GM12878 (cell line): ENCODE measurements around the gene ZNF771. TPM values are rescaled to one million over a fixed set of nuclear protein-coding genes. Genes with fewer than 3 reads are reported as not detected.

Source experiments
- ATAC-seq: fragments of 200-7000 bp; cut with Tn5 transposase; 3 replicates; pipeline ENCODE4 v1.9.1; 2020; ENCODE audit warnings: mild to moderate bottlenecking, moderate library complexity
- BruUV-seq: library from RNA; stranded (reverse); fragments of 400-500 nt; replicated peaks from 2 replicates; lab custom pipeline; 2021; lab: Mats Ljungman, UMichigan
- CTCF ChIA-PET: fragments of 300-600 bp; sonication (Branson Sonifier 250); formaldehyde crosslinking; extraction: SDS; loops from one replicate; lab custom pipeline; 2021; ENCODE audit warnings: inconsistent platforms; lab: Yijun Ruan, JAX
- POLR2A ChIA-PET: fragments of 350-600 bp; formaldehyde crosslinking; extraction: SDS; loops from one replicate; lab custom pipeline; 2021; ENCODE audit warnings: inconsistent platforms; lab: Charles Lee
- RAD21 ChIA-PET: fragments of 300-600 bp; sonication (Branson Sonifier 250); formaldehyde crosslinking; loops from one replicate; lab custom pipeline; 2023; ENCODE audit warnings: antibody characterized with exemption; ENCODE audit not compliant: unreplicated experiment; lab: Charles Lee
- SMC1A ChIA-PET: fragments of 300-600 bp; sonication (Branson Sonifier 250); formaldehyde crosslinking; loops from one replicate; lab custom pipeline; 2023; ENCODE audit not compliant: unreplicated experiment, uncharacterized antibody; lab: Charles Lee
- DNase-seq: peaks from one replicate; pipeline ENCODE4 v3.0.0-alpha.2; 2011; ENCODE audit warnings: low read depth, low spot score
- FAIRE-seq: peaks from 3 replicates; lab custom pipeline; 2011; peaks lifted over from hg19 to GRCh38; lab: Jason Lieb, UNC
- H2AFZ ChIP-seq: 2 replicates; pipeline ENCODE4 v1.6.0; 2011; ENCODE audit warnings: low read depth, low read length, control low read depth; ENCODE audit not compliant: control insufficient read depth
- H3K27ac ChIP-seq: 2 replicates; pipeline ENCODE4 v1.5.1; 2011; ENCODE audit warnings: control low read depth; ENCODE audit not compliant: control insufficient read depth, insufficient read depth
- H3K27me3 ChIP-seq, 2 experiments: replicated peaks in 1 of 2; 2 replicates each; pipeline versions ENCODE4 v1.6.0 to v1.6.1; 2011; ENCODE audit warnings: low read length in 1 of 2; ENCODE audit not compliant: control insufficient read depth in 2 of 2, insufficient read depth in 2 of 2
- H3K36me3 ChIP-seq, 2 experiments: 2 replicates each; pipeline ENCODE4 v1.5.1; 2011; ENCODE audit warnings: low read length in 1 of 2; ENCODE audit not compliant: control insufficient read depth in 2 of 2, insufficient read depth in 2 of 2
- H3K4me1 ChIP-seq: 2 replicates; pipeline ENCODE4 v1.6.1; 2011; ENCODE audit warnings: mild to moderate bottlenecking, low read length, moderate library complexity, mixed read lengths; ENCODE audit not compliant: control insufficient read depth, insufficient read depth
- H3K4me2 ChIP-seq: 2 replicates; pipeline ENCODE4 v1.6.0; 2011; ENCODE audit warnings: control low read depth; ENCODE audit not compliant: control insufficient read depth, insufficient read depth
- H3K4me3 ChIP-seq: fragments of 200-600 bp; sonication (generic); 2 replicates; pipeline ENCODE4 v1.5.1; 2016
- H3K79me2 ChIP-seq: 2 replicates; pipeline ENCODE4 v1.6.0; 2011; ENCODE audit warnings: low read length; ENCODE audit not compliant: control insufficient read depth, insufficient read depth
- H3K9ac ChIP-seq: 2 replicates; pipeline ENCODE4 v1.8.0; 2011; ENCODE audit warnings: low read length, control low read depth, mixed read lengths; ENCODE audit not compliant: control insufficient read depth, insufficient read depth
- H3K9me3 ChIP-seq: replicated peaks from 3 replicates; pipeline ENCODE4 v1.5.1; 2011; ENCODE audit warnings: mild to moderate bottlenecking, low read length; ENCODE audit not compliant: control insufficient read depth, insufficient read depth
- H4K20me1 ChIP-seq: 2 replicates; pipeline ENCODE4 v1.6.0; 2011; ENCODE audit not compliant: control insufficient read depth, insufficient read depth
- ASH2L ChIP-seq: fragments of 300-600, 200-600 bp; sonication (generic); IDR thresholded peaks from 2 replicates; pipeline ENCODE4 v1.6.1; 2017; ENCODE audit warnings: low read depth, mild to moderate bottlenecking, borderline replicate concordance
- BCL11A ChIP-seq: IDR thresholded peaks from 2 replicates; pipeline ENCODE4 v1.6.1; 2011; ENCODE audit warnings: low read depth, low read length
- CHD1 ChIP-seq: IDR thresholded peaks from 2 replicates; pipeline ENCODE4 v1.6.1; 2012; ENCODE audit warnings: low read depth, low read length, improper control_type of control experiment
- CREM ChIP-seq: IDR thresholded peaks from 2 replicates; pipeline ENCODE4 v1.6.1; 2014; ENCODE audit warnings: antibody characterized with exemption, low read depth
- IKZF1 ChIP-seq: fragments of 450-650 bp; conservative IDR thresholded peaks from 2 replicates; pipeline ENCODE4 v1.6.1; 2017; ENCODE audit warnings: antibody characterized with exemption, mild to moderate bottlenecking
- JUNB ChIP-seq: IDR thresholded peaks from 2 replicates; pipeline ENCODE4 v1.6.1; 2016; ENCODE audit warnings: antibody characterized with exemption, mild to moderate bottlenecking
- MTA2 ChIP-seq: fragments of 450-650 bp; IDR thresholded peaks from 2 replicates; pipeline ENCODE4 v1.6.1; 2016; ENCODE audit warnings: low read depth, mild to moderate bottlenecking, moderate library complexity
- NFIC ChIP-seq: IDR thresholded peaks from 2 replicates; pipeline ENCODE4 v1.6.1; 2012; ENCODE audit warnings: low read depth, mild to moderate bottlenecking, inconsistent platforms, low read length, moderate library complexity
- POLR2A ChIP-seq: IDR thresholded peaks from 2 replicates; pipeline ENCODE4 v1.6.1; 2011; ENCODE audit warnings: low read depth, mild to moderate bottlenecking, low read length
- RB1 ChIP-seq: fragments of 450-650 bp; formaldehyde crosslinking; IDR thresholded peaks from 2 replicates; pipeline ENCODE4 v1.6.1; 2017; ENCODE audit warnings: mild to moderate bottlenecking, borderline replicate concordance
- SREBF1 ChIP-seq: IDR thresholded peaks from 2 replicates; pipeline ENCODE4 v1.6.1; 2012; ENCODE audit warnings: mild to moderate bottlenecking, low read length
- TARDBP ChIP-seq: IDR thresholded peaks from 2 replicates; pipeline ENCODE4 v1.6.1; 2016; ENCODE audit warnings: borderline replicate concordance
- USF2 ChIP-seq: IDR thresholded peaks from 2 replicates; pipeline ENCODE4 v1.6.1; 2011; ENCODE audit warnings: low read depth, low read length, improper control_type of control experiment, borderline replicate concordance
- YBX1 ChIP-seq: fragments of 450-650 bp; IDR thresholded peaks from 2 replicates; pipeline ENCODE4 v1.6.1; 2016; ENCODE audit warnings: antibody characterized with exemption
- ZNF687 ChIP-seq: fragments of 450-650 bp; IDR thresholded peaks from 2 replicates; pipeline ENCODE4 v1.6.1; 2017; ENCODE audit warnings: mild to moderate bottlenecking, moderate library complexity
- ZSCAN29 ChIP-seq: fragments of 450-650 bp; IDR thresholded peaks from 2 replicates; pipeline ENCODE4 v1.6.1; 2017; ENCODE audit warnings: mild to moderate bottlenecking, moderate library complexity
- WGBS: methylation state at CpG from one replicate; pipeline ENCODE4 v1.1.6; 2016; ENCODE audit warnings: low lambda C conversion rate; ENCODE audit not compliant: insufficient replicate concordance, insufficient coverage; ENCODE audit errors: missing lambda C conversion rate; 5-methylcytosine and 5-hydroxymethylcytosine counted together
- in situ Hi-C: fragments of 300-500 bp; cut with MboI; formaldehyde crosslinking; loops from 9 replicates; pipeline ENCODE4 v1.14.3; 2018; ENCODE audit warnings: mixed read lengths
- intact Hi-C: fragments of 100-400 bp; cut with micrococcal nuclease; formaldehyde crosslinking; loops from one replicate; pipeline ENCODE4 v1.14.2; 2022; ENCODE audit not compliant: unreplicated experiment
- polyA plus RNA-seq, 11 experiments: library from polyadenylated mRNA; depleted of rRNA in 4 of 11; unstranded in 6 of 11; stranded (reverse) in 5 of 11; fragments of >200 nt; fragmentation: Nextera tagmentation in 4 of 11; fragmentation: Illumina TruSeq in 1 of 11; extraction: Ambion mirVana in 4 of 11; extraction: Trizol in 1 of 11; gene quantifications; 1 replicate in 1 of 11; 2 replicates in 10 of 11; pipeline versions ENCODE4 v1.2.1 to v1.2.3, GENCODE V29; 2011 to 2016; ENCODE audit warnings: inconsistent platforms in 2 of 11, missing spikeins in 2 of 11, low read depth in 1 of 11
- total RNA-seq, 4 experiments: library from RNA; depleted of rRNA in 3 of 4; stranded (reverse); fragments of >200 nt in 3 of 4; fragmentation: Illumina TruSeq in 1 of 4; extraction: Trizol in 1 of 4; gene quantifications; 2 replicates each; pipeline versions ENCODE4 v1.2.1 to v1.2.3, GENCODE V29; 2013 to 2021
- TF ChIP-seq, protein P1 (sequence below): fragments of 450-650 bp; IDR thresholded peaks from 2 replicates; pipeline ENCODE4 v1.6.1; 2017; ENCODE audit warnings: mild to moderate bottlenecking, moderate library complexity

The ZNF771 gene
- total and polyA plus RNA-seq, 10 of the 15 experiments (the other 5 are each of a cell fraction or from before 2014, with no cell fraction given) = 0.98 to 7.6 (median 3.7) TPM

GRCh38 chr16:30368122-30368791 is 39.1 kb upstream of the ZNF771 start:
- Histone ChIP-seq H4K20me1 (peaks cover 17% of the 10 kb centered on the region), H3K36me3 (peaks cover 3 to 6% of the 10 kb centered on the region in 2 experiments; a peak in 3 of 4 replicates), H3K4me2 (peak overlapping the region; percentile 98), H2AFZ (no peak overlapping the region), H3K4me3 (peak overlapping the region; percentile 97), H3K9me3 (no peaks in the 10 kb centered on the region), H3K9ac (peak overlapping the region; percentile 86), H3K27ac (peak overlapping the region; percentile 64), H3K79me2 (peaks cover 35% of the 10 kb centered on the region), H3K4me1 (peaks cover 16% of the 10 kb centered on the region), H3K27me3 (no peaks in the 10 kb centered on the region)
- BruUV-seq = no TSS peak
- FAIRE-seq = no peak
- CTCF ChIA-PET = interaction anchor here (0.6 to 9.0 kb wide), 6 partner anchors 12 to 254 kb away, joined by 3 to 70 read pairs (median 4); partner anchors contain the start of genes DCTPP1, SEPTIN1 and ZNF771
- POLR2A ChIA-PET = interaction anchor here (0.9 to 2.1 kb wide), 5 partner anchors 10 to 168 kb away, joined by 3 to 8 read pairs (median 4); no protein-coding TSS in a partner anchor
- SMC1A ChIA-PET = interaction anchor here (1.1 to 3.5 kb wide), 3 partner anchors 11 to 40 kb away, joined by 4 to 15 read pairs (median 4); partner anchors contain the start of gene ZNF771
- no peak for ATAC-seq
- in situ Hi-C loops (no loop called here), intact Hi-C loops (no loop called here)
- no peak for DNase-seq
- RAD21 ChIA-PET = interaction anchor here (0.6 to 3.8 kb wide), 5 partner anchors 13 to 261 kb away, joined by 3 to 33 read pairs (median 4); partner anchors contain the start of genes CD2BP2, SEPTIN1 and ZNF771
- 10% methylated on average over 8 of the region's 8 CpGs for WGBS
- TF ChIP-seq, protein P1, sequence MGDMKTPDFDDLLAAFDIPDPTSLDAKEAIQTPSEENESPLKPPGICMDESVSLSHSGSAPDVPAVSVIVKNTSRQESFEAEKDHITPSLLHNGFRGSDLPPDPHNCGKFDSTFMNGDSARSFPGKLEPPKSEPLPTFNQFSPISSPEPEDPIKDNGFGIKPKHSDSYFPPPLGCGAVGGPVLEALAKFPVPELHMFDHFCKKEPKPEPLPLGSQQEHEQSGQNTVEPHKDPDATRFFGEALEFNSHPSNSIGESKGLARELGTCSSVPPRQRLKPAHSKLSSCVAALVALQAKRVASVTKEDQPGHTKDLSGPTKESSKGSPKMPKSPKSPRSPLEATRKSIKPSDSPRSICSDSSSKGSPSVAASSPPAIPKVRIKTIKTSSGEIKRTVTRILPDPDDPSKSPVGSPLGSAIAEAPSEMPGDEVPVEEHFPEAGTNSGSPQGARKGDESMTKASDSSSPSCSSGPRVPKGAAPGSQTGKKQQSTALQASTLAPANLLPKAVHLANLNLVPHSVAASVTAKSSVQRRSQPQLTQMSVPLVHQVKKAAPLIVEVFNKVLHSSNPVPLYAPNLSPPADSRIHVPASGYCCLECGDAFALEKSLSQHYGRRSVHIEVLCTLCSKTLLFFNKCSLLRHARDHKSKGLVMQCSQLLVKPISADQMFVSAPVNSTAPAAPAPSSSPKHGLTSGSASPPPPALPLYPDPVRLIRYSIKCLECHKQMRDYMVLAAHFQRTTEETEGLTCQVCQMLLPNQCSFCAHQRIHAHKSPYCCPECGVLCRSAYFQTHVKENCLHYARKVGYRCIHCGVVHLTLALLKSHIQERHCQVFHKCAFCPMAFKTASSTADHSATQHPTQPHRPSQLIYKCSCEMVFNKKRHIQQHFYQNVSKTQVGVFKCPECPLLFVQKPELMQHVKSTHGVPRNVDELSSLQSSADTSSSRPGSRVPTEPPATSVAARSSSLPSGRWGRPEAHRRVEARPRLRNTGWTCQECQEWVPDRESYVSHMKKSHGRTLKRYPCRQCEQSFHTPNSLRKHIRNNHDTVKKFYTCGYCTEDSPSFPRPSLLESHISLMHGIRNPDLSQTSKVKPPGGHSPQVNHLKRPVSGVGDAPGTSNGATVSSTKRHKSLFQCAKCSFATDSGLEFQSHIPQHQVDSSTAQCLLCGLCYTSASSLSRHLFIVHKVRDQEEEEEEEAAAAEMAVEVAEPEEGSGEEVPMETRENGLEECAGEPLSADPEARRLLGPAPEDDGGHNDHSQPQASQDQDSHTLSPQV = no peak
- TF ChIP-seq BCL11A = no peak
- no peak for TF ChIP-seq YBX1
- no peak for TF ChIP-seq IKZF1
- no peak for TF ChIP-seq ZNF687
- no peak for TF ChIP-seq MTA2
- TF ChIP-seq POLR2A = no peak
- TF ChIP-seq NFIC = no peak
- TF ChIP-seq JUNB = no peak
- TF ChIP-seq CHD1 = no peak
- TF ChIP-seq RB1 = no peak
- TF ChIP-seq USF2 = no peak
- TF ChIP-seq ASH2L = no peak
- TF ChIP-seq ZSCAN29 = no peak
- TF ChIP-seq SREBF1 = no peak
- TF ChIP-seq CREM = no peak
- TF ChIP-seq TARDBP = no peak
